ENCODE measurements around the gene NAPA.

Gene NAPA

DNA sequence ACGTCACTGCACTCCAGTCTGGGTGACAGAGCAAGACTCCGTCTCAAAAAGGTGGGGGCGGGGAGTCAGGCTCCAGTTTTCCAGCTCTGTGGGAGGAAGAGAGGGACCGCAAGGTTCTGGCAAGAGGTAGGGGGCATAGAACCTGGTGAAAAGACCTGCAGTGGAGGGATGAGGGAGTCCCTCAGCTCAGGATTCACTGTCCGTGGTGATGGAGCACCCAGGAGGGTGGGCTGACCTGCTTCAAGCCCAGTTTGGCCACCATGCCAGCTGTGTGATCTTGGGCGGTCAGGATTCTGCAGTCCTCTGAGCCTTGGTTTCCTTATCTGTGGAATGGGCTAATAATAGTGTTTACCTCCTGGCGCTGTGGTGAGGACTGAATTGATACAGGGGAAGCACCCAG is 64.4 kb downstream of the NAPA start:
- DNase-seq: no peak

DNA sequence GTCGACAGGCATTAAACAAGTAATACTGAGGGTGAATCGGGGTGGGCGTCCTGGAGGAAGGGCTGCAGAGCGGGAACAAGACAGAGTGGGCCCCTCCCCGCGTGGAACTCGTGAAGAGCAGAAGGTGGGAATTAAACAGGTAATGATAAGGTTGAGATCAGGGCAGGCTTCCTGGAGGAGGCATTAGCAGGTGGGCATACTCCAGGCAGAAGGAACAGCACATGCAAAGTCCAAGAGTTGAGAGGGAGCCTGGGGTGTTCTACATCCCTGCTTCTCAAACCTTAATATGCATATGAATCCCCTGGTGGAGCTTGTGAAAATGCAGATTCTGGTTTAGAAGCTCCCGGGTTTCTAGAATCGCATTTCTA is 66.5 kb downstream of the NAPA start:
- DNase-seq: no peak

DNA sequence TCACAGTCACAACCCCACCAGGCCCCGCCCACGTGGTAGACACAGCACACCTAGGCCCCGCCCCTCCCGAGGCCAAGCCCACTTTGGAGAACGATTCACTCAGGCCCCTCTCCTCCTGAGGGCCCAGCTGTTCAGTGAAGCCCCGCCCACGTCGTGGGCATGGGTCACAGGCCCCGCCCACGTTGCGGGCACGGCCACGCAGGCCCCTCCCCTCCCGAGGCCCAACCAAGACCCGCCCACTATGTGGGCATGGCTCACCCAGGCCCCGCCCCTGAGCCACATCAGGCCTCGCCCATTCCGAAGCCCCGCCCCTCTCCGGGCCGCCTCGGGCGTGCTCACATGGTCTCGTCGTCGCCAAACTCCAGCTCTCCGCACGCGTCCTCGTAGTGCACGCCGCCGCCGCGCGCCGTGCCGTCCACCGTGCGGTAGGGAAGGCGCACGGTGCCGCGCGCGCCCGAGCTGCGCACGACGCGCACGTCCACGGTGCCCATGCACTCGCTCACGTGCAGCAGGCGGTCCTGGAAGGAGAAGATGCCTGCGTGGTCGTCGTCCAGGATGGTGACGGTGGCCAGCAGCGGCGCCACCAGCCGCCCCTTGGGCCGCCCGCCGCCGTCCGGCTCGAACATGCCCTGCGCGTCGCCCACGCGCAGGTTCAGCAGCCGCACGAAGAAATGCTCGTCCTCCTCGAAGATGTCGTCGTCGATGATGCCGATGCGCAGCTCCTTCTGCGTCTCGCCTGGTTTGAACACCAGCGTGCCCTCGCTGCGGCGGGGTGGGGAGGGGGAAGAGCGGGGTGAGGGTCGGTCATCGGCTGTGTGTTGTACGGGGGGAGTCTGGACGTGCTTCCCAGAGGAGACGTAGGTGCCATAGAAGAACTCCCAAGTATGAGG is 67.1 kb downstream of the NAPA start:
- DNase-seq: peak; percentile 53

DNA sequence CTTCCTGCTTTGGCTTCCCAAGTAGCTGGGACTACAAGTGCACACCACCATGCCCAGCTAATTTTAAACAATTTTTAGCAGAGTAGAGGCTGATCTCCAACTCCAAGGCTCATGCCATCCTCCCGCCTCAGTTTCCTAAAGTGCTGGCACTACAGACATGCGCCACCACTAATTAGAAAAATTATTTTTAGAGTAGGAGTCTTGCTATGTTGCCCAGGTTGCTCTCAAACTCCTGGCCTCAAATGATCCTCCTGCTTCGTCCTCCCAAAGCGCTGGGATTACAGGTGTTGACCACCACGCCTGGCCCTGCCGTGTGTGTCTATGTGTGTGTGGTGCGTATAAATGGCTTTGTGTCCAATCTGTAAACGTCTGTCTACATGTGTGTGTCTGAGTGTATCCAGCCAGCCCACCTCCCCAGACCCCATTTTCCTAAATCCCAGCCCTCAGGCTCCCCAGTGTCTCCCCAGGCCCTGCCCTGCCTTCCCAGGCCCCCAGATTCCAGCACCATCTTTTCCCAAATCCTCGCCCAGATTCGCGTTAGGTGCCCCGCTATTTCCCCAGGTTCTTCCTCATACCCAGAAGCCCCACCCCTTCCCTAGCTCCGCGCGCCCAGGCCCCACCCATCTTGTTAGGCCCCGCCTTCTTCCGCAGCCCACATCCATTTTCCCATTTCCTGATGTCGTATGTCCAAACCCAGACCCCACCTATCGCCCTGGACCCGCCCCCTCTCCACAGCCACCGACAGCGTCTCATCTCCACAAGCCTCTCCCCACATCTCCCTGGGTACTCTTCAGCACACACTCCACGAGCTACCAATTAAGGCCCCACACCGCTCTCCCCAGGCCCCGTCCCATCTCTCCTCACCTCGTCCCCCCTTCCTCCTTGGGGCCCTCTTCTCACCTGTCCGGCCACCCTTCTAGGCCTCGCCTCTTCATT is 68.1 kb downstream of the NAPA start:
- peak; percentile 21 for DNase-seq

DNA sequence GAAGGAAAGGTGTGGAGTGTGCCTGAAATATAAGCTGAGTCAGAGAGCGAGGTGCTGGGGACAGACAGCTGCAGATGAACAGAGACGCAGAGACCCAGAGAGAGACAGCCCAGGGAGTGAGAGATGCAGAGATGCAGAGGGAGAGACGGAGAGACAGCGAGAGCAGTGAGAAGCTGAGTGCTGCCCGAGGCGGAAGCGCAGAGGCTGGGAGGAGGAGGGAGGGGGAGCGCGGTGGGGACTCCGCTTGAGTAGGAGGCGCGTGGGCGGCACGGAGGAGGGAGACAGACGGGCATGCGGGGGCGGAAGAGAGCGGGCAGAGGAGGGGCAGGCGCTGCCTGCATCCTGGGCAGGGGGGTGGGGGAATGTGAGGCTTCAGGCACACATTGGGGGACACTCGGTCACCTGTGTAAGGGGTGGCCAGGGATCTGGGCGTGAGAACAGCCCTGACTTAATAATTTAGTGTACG is 68.9 kb downstream of the NAPA start:
- peak; percentile 72 for DNase-seq

DNA sequence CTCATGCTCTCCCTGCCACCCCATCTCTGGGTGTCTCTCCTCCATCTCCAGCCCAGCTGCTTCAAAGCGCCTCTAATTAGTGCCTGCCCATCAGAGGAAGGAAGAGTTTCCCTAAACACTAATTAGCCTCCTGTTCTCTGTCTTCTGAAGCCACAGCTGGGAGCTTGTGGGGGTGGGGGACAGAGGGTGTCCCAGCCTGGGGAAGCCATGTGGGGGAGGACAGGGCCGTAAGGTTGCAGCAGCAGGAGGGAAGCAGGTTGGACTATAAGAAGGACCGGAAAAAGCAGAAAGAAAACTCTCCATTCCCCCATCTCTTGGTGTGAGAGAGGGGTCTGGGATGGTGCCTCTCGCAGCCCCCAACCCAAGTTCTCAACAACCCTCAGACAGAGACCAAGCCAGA is 69.3 kb downstream of the NAPA start:
- DNase-seq: no peak

DNA sequence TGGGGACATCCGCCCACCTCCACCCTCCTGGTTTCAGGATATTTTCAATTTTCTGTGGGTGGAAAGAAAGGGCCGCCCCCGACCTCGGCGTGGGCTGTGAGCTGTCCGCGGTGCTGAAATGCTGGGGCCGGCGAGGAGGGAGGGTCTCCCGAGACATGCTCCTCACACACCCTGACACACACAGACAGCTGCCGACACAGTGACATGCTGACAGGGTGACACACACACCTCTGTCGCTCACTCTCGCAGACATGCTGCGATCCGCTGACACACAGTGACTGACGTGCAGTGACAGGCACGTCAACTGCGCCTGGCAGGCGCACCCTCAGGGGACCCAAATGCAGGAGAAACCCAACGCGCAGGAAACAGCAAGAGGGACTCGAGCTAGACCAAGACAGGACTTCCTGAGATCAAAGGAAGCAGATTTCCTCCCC is 70.5 kb downstream of the NAPA start:
- DNase-seq: peak; percentile 45

DNA sequence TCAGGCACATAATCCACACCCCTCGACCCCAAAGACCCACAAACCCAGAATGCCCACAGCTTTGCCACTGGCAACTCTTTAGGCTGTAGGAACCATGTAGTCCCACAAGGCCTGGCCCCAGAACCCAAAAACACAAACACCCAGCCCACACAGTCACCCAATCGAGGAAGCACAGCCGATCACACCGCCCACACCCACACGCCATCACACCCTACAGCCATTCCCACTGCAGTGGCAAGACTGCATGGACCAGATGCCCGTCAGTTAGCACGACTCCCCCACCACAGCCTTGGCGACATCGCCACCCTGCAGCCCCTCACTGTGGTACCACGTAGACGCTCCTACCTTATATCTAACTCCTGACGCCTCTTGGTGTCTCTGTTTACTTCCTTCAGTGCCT is 71.5 kb downstream of the NAPA start:
- no peak for DNase-seq

DNA sequence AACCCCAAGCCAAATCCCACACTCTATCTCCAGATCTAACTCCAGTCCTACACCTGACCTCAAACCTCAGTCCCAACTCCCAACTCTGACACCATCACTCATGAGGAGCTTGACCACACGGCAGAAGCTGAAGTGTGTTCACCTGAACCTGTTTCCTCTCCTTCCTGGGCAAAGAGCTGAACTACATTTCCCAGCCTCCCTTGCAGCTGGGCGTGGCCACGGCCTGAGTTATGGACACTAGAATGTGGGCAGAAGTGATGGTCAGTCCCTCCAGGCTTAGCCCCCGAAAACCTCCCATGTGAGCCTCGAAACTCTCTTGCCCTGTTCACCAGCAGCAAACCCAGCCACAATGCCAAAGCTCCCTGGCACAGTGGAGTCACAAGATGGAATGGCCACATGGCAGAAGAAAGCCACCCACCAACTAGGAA is 76.1 kb downstream of the NAPA start:
- no peak for DNase-seq

Data from CD4-positive, alpha-beta T cell treated with Interleukin-17A for 1 hour (primary cell).